GM19099 (cell line): Measurements from ENCODE around the gene GDI1.

Experiments
- POLR2A ChIP-seq: IDR thresholded peaks from 3 replicates; pipeline ENCODE4 v1.6.1; 2011; ENCODE audit warnings: low read depth; ENCODE audit not compliant: insufficient read length; ENCODE audit errors: extremely low read depth

Gene GDI1

DNA sequence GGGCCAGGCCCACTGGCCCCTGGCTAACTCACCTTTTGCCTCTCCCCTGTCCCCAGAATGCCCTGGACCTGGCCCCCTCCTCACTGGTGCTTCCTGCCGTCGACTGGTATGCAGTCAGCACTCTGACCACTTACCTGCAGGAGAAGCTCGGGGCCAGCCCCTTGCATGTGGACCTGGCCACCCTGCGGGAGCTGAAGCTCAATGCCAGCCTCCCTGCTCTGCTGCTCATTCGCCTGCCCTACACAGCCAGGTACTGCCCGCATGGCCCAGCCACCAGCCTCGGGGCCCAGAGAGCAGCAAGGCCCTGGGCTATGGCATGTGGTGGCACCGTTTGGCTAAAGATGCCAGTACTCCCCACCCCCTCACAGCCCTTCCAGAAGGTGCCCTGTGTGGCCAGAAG is 4.7 kb upstream of the GDI1 start:
- no peak for TF ChIP-seq POLR2A

DNA sequence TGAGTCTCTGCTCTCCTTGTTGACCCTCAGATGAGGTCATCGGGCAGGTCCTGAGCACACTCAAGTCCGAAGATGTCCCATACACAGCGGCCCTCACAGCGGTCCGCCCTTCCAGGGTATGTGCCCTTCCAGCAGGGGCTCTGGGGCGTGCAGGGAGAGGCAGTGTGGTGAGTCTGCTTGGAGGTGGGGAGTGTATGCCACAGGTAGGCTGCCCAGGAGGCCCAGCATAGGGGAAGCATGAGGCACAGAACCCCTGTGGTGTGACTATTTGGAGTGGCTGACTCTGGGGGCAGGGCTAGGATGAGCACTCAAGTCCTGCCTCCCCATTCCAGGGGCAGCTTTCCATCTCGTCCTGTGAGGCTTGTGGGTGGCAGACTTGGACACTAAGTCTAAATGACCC is 3.3 kb upstream of the GDI1 start:
- no peak for TF ChIP-seq POLR2A

DNA sequence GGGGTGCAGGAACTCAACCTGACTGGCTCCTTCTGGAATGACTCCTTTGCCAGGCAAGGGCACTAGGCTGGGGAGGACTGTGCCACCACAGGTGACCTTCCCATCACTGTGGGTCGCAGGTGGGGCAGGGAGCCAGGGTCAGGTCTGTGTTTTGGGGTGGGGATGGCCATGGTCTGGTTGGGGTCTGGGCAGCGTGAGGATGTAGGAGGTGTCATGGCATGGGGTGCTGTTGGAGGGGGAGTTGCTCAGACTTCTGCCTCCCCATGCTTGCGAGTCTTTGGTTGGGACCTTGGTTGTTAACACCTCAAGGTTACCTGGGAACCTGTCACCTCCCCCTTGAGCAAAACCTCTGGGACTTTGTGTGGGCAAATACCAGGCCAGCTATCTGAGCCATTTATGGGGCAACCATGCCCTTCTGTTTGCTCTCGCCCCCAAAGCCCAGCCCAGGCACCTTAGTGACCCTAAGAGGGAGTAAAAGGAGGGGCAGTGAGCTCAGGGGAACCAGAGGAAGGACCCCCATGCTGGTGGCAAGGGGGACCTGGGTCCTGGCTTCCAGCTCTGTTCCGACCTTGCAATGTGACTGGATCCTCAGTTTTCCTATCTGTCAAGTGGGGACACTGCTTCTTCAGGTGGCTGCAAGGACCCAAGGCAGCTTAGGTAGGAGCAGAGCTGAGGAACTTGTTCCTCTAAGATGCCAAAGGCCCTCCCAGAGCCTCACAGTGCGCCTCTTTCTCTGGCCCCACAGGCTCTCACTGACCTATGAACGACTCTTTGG is 2.4 kb upstream of the GDI1 start:
- TF ChIP-seq POLR2A = no peak

DNA sequence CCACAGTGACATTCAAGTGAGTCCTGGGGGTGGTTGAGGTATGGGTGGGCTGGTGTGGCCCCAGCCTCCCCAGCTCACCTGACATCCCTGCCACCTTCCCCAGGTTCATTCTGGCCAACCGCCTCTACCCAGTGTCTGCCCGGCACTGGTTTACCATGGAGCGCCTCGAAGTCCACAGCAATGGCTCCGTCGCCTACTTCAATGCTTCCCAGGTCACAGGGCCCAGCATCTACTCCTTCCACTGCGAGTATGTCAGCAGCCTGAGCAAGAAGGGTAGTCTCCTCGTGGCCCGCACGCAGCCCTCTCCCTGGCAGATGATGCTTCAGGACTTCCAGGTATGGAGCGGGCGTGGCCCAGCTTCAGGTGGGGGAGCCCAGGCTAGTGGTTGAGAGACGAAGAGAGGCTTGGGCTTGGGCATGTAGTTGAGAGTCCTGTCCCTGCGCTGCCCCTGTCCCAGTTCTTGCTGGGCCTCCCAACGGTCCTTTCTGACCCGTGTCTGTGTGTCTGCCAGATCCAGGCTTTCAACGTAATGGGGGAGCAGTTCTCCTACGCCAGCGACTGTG is 1.7 kb upstream of the GDI1 start:
- no peak for TF ChIP-seq POLR2A

DNA sequence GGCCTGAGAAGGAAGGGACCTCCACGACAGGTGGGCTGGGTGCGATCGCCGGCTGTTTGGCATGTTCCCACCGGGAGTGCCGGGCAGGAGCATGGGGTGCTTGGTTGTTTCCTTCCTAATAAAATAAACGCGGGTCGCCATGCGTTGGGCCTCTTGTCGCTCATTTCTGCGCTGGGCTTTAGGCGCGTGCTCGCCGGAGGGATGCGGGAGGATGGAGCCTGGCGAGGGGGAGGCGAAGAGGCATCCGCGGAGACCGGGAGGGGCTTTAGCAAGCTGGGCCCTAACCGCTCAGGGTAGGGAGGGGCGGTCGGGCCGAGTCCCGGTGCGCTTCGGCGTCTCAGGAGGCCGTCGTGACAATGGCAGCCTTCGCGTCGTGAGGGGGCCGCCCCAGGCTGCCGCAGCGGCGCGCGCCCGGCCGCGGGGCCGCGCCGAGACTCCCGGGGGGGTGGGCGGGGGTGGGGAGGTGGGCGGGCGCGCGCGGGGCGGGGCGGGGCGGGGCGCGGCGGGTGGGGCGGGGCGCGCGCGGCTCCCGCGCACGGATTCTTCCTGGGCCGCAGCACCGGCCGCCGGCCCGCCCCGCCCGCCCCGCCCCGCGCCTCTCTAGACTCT is 476 bp upstream of the GDI1 start:
- no peak for TF ChIP-seq POLR2A

DNA sequence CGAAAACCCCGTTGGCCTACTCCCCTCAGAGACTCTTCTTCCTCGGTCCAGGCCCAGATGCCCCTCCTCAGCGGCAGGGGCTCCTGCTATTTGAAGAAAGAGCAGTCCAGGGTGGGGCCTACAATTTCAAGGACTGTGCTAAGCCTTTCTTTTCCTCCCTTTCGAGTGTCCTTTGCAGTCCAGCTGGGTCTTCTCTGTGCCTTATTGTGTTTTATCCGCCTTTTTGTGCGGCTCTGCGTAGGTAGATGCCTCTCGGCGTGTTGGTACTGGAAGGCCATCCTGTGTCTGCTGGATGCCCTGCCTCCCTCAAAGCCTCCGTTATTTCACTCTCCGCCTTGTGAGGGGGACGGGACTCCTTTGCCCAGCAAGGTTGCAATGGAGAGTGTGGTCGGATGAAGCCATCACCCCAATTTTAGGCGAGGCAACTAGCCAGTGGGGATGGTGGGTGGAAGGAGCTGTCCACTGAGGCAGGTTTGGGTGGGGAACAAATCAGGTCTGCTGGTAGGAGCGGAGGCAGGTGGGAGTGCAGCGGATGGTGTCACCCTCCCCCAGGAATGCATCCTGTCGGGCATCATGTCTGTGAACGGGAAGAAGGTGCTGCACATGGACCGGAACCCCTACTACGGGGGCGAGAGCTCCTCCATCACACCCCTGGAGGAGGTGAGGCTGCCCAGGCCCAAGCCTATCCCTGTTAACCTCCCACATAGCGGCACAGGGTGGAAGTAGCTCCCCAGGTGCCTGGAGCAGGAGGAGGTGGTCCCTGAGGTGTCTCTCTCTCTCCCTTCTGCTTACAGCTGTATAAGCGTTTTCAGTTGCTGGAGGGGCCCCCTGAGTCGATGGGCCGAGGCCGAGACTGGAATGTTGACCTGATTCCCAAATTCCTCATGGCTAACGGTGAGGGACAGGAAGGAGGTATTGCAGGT is 1.3 kb downstream of the GDI1 start:
- TF ChIP-seq POLR2A = no peak

DNA sequence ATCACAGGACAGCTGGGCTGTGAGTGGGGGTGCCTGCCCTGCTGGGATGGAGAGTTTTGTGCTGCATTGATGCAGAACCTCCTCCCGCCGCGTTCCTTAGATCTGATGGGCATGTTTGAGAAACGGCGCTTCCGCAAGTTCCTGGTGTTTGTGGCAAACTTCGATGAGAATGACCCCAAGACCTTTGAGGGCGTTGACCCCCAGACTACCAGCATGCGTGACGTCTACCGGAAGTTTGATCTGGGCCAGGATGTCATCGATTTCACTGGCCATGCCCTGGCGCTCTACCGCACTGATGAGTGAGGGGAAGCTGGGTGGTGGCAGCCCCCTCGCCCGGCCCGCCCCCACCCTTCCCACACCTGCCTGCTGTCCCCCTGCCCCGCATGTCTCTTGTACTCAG is 2.9 kb downstream of the GDI1 start:
- TF ChIP-seq POLR2A = no peak

DNA sequence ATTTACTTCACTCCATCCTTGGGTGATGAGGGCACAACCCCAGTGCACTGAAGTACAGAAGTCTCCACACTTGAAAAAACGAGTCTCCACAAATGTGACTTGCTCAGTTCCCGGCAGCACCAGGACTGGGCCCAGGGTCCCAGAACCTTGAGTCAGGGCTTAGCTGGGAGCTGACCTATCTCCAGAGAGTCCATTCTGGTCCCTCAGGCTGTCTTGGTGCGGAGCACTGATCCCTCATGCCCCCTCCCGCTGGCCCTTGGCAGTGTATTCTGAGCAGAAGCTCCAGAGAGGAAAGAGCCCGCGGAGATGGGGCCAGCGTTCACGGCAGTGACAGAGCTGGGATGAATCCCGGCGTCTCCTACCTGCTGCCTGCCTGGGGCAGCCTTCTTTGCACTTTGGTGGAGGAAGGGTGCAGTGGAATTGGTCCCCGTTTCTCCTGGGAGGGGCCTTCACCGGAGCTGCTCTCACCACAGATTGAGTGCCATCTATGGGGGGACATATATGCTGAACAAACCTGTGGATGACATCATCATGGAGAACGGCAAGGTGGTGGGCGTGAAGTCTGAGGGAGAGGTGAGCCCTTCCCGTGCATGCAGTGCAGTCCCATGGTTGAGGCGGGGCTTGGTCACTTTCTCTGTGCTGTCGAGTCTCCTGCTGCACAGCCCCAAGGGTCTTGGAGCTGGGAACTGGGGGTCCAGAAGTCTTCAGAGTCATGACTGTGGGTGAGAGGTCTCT is 3.8 kb downstream of the GDI1 start:
- no peak for TF ChIP-seq POLR2A

DNA sequence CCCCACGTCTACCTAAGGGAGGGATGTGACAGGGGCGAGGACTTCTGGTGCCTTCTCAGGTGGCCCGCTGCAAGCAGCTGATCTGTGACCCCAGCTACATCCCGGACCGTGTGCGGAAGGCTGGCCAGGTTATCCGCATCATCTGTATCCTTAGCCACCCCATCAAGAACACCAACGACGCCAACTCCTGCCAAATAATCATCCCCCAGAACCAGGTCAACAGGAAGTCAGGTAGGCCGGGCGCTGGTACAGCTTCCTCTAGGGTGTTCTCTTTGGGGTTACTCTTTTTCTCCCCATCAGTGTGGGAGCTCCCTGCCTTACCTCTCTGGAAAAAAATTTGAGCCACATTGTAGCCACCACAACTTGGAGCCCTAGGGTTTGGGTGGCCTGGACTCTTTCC is 4.6 kb downstream of the GDI1 start:
- no peak for TF ChIP-seq POLR2A

DNA sequence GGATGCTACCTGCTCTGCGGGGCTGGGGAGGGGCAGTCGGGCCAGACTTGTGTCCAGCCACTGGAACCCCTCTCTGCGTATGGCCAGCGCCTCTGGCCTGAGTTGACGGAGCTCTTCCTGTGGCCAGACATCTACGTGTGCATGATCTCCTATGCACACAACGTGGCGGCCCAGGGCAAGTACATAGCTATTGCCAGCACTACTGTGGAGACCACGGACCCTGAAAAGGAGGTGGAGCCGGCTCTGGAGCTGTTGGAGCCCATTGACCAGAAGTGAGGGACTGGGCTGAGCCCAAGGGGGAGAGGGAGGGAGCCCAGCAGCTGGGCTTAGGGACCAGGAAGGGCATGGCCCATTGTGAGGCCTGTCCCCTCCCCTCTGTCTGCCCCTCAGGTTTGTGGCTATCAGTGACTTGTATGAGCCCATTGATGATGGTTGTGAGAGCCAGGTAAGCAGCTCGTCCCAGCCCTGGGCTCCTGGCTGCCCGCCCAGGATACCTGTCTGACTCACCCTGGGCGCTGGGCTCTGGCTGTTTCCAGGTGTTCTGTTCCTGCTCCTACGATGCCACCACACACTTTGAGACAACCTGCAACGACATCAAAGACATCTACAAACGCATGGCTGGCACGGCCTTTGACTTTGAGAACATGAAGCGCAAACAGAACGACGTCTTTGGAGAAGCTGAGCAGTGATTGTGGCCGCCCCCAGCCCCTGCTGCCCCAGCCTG is 5.2 kb downstream of the GDI1 start:
- TF ChIP-seq POLR2A = no peak

DNA sequence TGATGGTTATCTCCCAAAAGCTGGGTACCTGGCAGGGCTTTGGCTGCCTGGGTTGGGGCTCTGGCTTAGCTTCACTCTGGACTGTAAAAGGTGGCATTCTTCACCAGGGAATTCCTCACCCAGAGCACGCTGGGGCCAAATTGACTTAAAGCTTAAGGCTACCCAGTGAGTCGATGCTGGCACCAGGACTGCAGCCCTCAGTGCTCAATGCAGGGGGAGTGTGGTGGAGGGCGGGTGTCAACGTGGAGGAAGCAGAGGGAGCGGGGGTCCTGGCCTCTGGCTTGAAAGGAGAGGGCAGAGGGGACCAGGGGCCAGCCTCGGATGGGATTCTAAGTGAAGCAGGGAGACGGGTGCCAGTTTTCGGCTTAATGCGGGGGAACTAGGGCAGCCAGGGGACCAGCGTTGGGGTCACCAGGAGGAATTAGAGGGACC is 6.5 kb downstream of the GDI1 start:
- no peak for TF ChIP-seq POLR2A

DNA sequence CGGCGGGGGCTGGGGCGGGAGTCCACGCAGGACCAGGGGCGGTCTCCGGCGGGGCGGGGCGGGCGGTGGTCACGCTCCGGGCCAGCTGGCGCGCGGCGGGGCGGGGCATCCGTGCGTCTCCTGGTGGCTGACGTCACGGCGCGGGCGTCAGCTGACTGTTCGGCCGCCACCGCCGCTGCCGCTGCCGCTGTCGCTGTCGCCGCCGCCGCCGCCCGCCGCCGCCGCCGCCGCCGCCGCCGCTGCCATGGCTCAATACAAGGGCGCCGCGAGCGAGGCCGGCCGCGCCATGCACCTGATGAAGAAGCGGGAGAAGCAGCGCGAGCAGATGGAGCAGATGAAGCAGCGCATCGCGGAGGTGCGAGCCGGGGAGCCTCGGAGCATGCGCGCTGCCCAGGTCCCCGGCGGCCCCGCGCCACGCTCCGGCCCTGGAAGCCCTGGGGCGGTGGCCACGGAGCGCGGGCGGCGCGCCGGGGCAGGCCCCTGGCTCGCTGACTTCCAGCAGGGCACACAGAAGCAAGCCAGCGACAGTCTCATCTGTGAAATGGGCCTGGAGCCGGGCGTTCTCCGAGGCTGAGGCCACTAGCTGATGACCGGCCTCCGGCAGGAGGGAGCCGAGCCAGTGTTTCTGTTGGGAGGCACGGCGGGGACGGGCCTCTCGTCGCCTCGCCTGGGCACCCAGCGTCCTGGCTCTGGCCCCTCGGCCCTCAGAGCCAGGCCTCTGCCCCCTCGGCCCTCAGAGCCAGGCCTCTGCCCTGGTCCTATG is 7.2 kb downstream of the GDI1 start, which contains the start of gene FAM50A:
Gene FAM50A, plus strand, starts transcription at position 150 of the 763 bp plus-strand sequence. Its CDS starts 95 bp downstream, at position 245.
- peak; percentile 4 for TF ChIP-seq POLR2A

DNA sequence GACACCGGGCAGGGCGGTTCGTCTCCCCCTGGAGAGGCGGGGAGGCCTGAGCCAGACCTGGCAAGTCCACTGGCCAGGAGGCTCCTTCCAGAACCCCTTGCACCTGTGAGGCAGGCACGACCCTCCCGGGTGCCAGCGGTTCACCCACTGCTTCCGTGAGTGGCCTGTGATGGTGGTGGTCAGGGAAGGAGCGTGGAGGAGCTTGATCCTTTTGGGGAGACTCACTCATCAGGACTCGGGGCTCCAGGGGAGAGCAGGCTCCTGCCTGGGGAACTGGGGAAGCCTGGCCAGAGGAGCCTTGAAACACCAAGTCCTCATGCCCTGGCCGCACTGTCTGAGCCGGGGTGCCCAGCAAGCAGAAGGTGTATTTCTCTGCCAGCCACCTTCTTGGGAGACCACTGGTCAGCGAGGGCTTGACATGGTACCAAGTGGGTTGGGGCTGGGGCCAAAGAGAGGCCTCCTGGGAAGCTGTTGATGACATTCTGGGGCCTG is 7.8 kb downstream of the GDI1 start:
- TF ChIP-seq POLR2A = no peak
